Activated B cell treated with CpG ODN at 0.5 μM for 24 hours (primary cell): Measurements from ENCODE around the gene ANKS1A. TPM values are rescaled to one million over a fixed set of nuclear protein-coding genes. Genes with fewer than 3 reads are reported as not detected.

Experiments
- ATAC-seq: fragments of 200-7000 bp; cut with Tn5 transposase; one replicate; pipeline ENCODE4 v1.10.0; 2021; ENCODE audit warnings: low read depth, mild to moderate bottlenecking, moderate library complexity
- CTCF ChIA-PET: fragments of 350-600 bp; sonication (Branson Sonifier 250); formaldehyde crosslinking; loops from one replicate; lab custom pipeline; 2021; ENCODE audit warnings: antibody characterized with exemption; lab: Charles Lee
- POLR2A ChIA-PET: fragments of 350-600 bp; sonication (Branson Sonifier 250); formaldehyde crosslinking; loops from one replicate; lab custom pipeline; 2021; ENCODE audit warnings: antibody characterized with exemption; lab: Charles Lee
- DNase-seq: peaks from one replicate; pipeline ENCODE4 v3.0.0; 2022
- H3K27ac Mint-ChIP-seq: one replicate; pipeline ENCODE4 v1.8.0; 2020; ENCODE audit warnings: mixed read lengths
- H3K27me3 Mint-ChIP-seq: one replicate; pipeline ENCODE4 v1.8.0; 2021; ENCODE audit warnings: mixed read lengths
- H3K36me3 Mint-ChIP-seq: one replicate; pipeline ENCODE4 v1.8.0; 2021; ENCODE audit warnings: low read depth, mixed read lengths
- H3K4me1 Mint-ChIP-seq: one replicate; pipeline ENCODE4 v1.8.0; 2021; ENCODE audit warnings: mixed read lengths
- H3K4me3 Mint-ChIP-seq: one replicate; pipeline ENCODE4 v1.8.0; 2020; ENCODE audit warnings: mild to moderate bottlenecking, mixed read lengths
- H3K9me3 Mint-ChIP-seq: one replicate; pipeline ENCODE4 v1.8.0; 2020; ENCODE audit warnings: mixed read lengths
- intact Hi-C: fragments of 100-400 bp; cut with micrococcal nuclease; formaldehyde crosslinking; loops from one replicate; pipeline ENCODE4 v1.15.1; 2024
- total RNA-seq: library from RNA; stranded (reverse); gene quantifications from 2 replicates; pipeline ENCODE4 v1.2.3, GENCODE V29; 2022
- TF ChIP-seq, protein P1 (sequence below): fragments of 200-600 bp; IDR thresholded peaks from one replicate; pipeline ENCODE4 v1.8.0; 2022; ENCODE audit warnings: antibody characterized with exemption, mild to moderate bottlenecking

The ANKS1A gene
- total RNA-seq, 1 donor from 2014 or later = 12.6 TPM

DNA sequence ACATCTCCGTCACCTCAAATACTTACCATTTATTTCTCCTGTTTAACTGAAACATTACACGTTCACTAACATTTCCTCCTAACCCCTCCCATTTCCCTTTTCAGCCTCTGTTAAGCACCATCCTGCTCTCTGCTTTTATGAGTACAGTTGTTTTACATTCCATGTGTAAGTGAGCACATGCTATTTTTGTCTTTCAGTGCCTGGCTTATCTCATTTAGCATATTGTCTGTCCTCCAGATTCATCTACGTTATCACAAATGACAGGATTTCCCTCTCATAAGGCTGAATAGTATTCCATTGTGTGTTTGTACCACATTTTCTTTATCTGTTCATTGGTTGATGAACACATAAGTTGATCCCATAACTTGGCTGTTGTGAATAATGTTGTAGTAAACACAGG, 23.9 kb upstream of the ANKS1A start:
- ChIA-PET POLR2A (no interaction called here), CTCF (no interaction called here)
- Mint-ChIP-seq H3K27ac (no peak overlapping the region), H3K4me1 (no peaks in the 10 kb centered on the region), H3K9me3 (no peaks in the 10 kb centered on the region), H3K4me3 (no peak overlapping the region), H3K36me3 (peaks cover 56% of the 10 kb centered on the region), H3K27me3 (no peaks in the 10 kb centered on the region)
- no peak for ATAC-seq
- intact Hi-C loops = no loop called here
- TF ChIP-seq, protein P1, sequence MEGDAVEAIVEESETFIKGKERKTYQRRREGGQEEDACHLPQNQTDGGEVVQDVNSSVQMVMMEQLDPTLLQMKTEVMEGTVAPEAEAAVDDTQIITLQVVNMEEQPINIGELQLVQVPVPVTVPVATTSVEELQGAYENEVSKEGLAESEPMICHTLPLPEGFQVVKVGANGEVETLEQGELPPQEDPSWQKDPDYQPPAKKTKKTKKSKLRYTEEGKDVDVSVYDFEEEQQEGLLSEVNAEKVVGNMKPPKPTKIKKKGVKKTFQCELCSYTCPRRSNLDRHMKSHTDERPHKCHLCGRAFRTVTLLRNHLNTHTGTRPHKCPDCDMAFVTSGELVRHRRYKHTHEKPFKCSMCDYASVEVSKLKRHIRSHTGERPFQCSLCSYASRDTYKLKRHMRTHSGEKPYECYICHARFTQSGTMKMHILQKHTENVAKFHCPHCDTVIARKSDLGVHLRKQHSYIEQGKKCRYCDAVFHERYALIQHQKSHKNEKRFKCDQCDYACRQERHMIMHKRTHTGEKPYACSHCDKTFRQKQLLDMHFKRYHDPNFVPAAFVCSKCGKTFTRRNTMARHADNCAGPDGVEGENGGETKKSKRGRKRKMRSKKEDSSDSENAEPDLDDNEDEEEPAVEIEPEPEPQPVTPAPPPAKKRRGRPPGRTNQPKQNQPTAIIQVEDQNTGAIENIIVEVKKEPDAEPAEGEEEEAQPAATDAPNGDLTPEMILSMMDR = no peak
- no peak for DNase-seq

GRCh38 chr6:34866509-34866908, 22.5 kb upstream of the ANKS1A start:
- Mint-ChIP-seq H3K27me3 (no peaks in the 10 kb centered on the region), H3K36me3 (peaks cover 62% of the 10 kb centered on the region), H3K9me3 (no peaks in the 10 kb centered on the region), H3K27ac (no peak overlapping the region), H3K4me3 (no peak overlapping the region), H3K4me1 (no peaks in the 10 kb centered on the region)
- TF ChIP-seq, protein P1 = no peak
- DNase-seq (no peak), ATAC-seq (no peak)
- ChIA-PET CTCF (no interaction called here), POLR2A (no interaction called here)
- intact Hi-C loops = no loop called here

- ATAC-seq = no peak
- no peak overlapping the region for H3K27ac Mint-ChIP-seq
Measured at GRCh38 chr6:34867484-34867883, 21.6 kb upstream of the ANKS1A start.

GRCh38 chr6:34871853-34872252, 17.2 kb upstream of the ANKS1A start:
- ATAC-seq (no peak), DNase-seq (no peak)
- Mint-ChIP-seq H3K27ac (no peak overlapping the region), H3K27me3 (no peaks in the 10 kb centered on the region), H3K4me1 (no peaks in the 10 kb centered on the region), H3K4me3 (no peak overlapping the region), H3K9me3 (no peaks in the 10 kb centered on the region), H3K36me3 (peaks cover 73% of the 10 kb centered on the region)
- intact Hi-C loops = no loop called here
- ChIA-PET CTCF (no interaction called here), POLR2A (no interaction called here)
- TF ChIP-seq, protein P1 = no peak

More at GRCh38 chr6:34867484-34867883, 21.6 kb upstream of the ANKS1A start:
- CTCF ChIA-PET = no interaction called here
- no peak for DNase-seq
- TF ChIP-seq, protein P1 = no peak
- H3K4me3 Mint-ChIP-seq = no peak overlapping the region
- peaks cover 70% of the 10 kb centered on the region for H3K36me3 Mint-ChIP-seq
- H3K9me3 Mint-ChIP-seq = no peaks in the 10 kb centered on the region
- H3K4me1 Mint-ChIP-seq = no peaks in the 10 kb centered on the region
- POLR2A ChIA-PET = no interaction called here
- no peaks in the 10 kb centered on the region for H3K27me3 Mint-ChIP-seq
- intact Hi-C loops = no loop called here

GRCh38 chr6:34872332-34872731, 16.7 kb upstream of the ANKS1A start:
- intact Hi-C loops = no loop called here
- H3K4me3 Mint-ChIP-seq = no peak overlapping the region
- DNase-seq (no peak), ATAC-seq (no peak)
- no peaks in the 10 kb centered on the region for H3K27me3 Mint-ChIP-seq
- TF ChIP-seq, protein P1 = no peak
- no peak overlapping the region for H3K27ac Mint-ChIP-seq
- peaks cover 72% of the 10 kb centered on the region for H3K36me3 Mint-ChIP-seq
- CTCF ChIA-PET = no interaction called here
- H3K4me1 Mint-ChIP-seq = no peaks in the 10 kb centered on the region
- no peaks in the 10 kb centered on the region for H3K9me3 Mint-ChIP-seq
- POLR2A ChIA-PET = no interaction called here
